Activated CD4-positive, CD25-positive, alpha-beta regulatory T cell treated with anti-CD3 and anti-CD28 coated beads, Interleukin-2, amount 50 U/mL, for 24 hours (primary cell): ENCODE results near the gene RNF115.
A peak's percentile ranks its signal among the peaks of the same experiment; 100 is the strongest.
"Not testable (repeated sequence)": the region's sequence is repeated elsewhere in the genome, so short reads cannot be mapped to it uniquely, and the experiment has no call there.

Source experiments
- ATAC-seq, 2 donors: fragments of 150-1000 bp; cut with Tn5 transposase; one replicate each; pipeline ENCODE4 v1.10.0; 2021; ENCODE audit warnings: mild to moderate bottlenecking in 1 of 2, moderate library complexity in 1 of 2

The RNF115 gene

DNA sequence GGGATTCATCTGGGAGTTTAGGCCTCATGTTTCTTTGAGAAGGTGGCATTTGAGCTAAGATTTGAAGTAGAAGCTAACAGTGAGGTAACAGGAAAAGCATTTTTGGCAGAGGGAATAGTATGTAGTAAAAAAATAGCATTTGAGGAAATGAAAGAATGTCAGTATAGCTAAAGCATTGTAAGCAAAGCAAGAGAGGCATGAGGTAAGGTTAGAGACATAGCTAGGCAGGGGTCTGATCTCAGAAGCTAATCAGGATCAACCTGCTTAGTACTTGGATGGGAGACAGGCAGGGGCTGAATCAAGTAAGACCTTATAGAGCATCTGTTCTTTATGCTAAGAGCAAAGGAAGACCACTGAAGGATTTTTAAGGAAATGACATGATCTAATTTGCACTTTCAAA is 4.1 kb upstream of the RNF115 start:
- ATAC-seq, result peak in 1 of 2 donors; percentile 8

DNA sequence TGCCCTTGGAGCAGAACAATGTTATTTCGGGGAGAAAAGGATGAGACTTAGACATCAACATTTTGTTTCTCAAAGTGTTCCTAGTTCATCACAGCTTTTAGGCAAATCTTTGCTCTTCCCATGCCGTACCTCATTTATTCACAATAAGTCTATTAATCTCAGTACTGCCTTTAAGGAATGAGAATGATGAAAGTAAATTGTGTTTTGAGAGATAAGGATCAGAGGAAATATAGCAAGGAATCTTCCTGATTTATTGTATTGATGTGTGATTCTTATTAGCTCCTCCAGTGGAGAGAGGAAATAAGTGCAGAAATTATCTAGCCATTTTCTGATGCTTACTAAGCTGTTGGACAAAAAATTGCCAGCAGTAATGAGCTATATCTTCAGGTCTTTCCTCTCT is 2.1 kb upstream of the RNF115 start:
- no peak for ATAC-seq

DNA sequence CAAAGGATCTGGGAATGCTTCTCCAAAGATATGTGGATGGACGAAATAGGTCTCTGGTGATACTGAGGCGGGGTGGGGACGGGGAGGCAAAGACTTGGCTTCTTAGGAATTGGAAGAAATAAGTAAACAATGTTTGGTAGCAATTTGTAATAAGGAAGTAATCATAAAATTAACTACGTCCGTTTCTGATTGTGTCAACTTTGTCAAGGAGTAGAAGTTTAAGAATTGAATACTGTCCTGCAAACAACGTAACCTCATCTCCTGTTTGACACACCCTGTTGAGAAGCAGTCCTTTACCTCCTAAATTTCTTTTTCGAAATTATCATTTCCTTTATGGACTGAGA is 576 bp upstream of the RNF115 start:
- no peak for ATAC-seq

DNA sequence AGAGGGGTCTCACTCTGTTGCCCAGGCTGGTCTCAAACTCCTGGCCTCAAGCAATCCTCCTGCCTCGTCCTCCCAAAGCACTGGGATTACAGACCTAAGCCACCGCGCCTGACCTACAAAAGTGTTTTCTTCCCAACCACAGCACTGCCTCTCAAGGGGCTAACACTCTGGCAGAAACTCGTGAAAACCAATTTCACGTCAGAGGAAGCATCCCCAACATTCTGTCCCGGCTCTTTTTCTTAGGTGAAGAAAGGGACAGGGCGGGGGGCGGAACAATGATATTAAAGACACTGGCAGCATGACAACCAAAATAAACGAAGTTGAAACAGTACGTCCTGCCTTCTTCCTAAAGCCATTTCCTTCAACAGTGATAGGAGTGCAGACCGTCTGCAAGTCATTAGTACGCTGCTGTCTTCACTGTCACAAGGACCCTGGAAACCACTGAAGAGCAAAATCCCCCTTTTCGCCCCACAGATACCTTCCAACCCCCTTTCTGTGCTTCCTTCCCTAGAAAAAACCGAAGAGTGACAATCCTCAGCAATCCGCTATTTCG is 1.0 kb downstream of the RNF115 start:
- ATAC-seq, result not testable (repeated sequence)

DNA sequence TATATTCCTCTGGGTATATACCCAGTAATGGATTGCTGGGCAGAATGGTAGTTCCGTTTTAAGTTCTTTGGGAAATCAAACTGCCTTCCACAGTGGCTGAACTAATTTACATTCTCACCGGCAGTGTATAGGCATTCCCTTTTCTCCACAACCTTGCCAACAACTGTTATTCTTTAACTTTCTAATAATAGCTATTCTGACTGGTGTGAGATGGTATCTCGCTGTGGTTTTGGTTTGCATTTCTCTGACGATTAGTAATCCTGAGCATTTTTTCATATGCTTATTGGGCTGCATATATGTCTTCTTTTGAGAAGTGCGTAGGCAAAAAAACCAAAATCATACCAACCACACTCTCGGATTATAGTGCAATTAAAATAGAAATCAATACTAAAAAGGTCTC is 5.8 kb downstream of the RNF115 start:
- ATAC-seq, result peak; percentile 57 to 62

DNA sequence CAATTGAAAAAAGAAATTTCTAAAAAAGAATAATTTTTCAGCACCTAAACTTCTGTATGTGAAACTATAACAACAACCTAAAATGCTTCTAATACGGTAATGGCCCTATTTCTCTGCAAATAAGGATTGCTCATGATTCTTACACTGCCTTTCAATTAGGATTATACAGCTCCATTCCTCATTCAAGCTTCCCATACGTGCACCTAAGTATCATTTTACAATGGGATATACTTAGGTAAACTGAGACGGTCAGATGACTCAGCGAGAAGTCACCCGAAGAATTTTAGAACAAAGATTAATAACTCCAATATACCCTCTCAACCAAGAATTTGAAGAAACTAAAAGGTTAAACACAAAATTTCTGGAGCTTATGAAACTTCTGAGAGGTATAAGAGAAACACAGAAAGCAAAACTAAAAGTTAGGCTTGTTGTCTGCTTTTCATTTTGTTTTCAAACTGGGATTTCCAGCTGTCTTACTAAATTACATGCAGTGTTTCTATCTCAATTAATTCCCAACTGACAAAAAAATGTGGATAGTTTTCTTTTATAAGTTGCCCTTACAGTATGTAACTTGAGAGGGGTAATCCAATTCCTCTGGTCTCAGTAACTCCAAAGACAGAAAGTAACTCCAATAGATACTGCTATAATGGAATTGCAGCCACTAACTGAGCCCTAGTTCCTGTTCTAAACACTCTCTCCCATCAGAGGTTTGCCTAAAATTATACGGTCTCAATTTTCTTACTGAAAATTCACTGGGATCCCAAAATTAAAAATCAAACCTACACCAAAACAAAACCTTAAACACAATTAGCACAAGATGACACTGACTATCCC is 10.7 kb downstream of the RNF115 start:
- ATAC-seq, result peak in 1 of 2 donors; percentile 31

DNA sequence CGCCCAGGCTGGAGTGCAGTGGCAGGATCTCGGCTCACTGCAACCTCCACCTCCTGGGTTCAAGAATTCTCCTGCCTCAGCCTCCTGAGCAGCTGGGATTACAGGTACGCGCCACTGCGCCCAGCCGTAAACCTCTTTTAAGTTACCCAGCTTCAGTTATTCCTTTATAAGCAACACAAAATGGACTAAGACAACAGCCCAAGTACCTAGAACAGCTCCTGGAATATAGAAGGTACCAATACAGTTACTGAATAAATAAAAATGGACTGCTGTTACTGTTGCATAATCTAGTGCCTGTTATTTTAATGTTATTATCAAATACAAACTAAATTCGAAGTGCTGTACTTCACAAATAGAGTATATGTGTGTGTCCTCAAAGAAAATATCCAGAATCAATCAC is 17.1 kb downstream of the RNF115 start:
- no peak for ATAC-seq

DNA sequence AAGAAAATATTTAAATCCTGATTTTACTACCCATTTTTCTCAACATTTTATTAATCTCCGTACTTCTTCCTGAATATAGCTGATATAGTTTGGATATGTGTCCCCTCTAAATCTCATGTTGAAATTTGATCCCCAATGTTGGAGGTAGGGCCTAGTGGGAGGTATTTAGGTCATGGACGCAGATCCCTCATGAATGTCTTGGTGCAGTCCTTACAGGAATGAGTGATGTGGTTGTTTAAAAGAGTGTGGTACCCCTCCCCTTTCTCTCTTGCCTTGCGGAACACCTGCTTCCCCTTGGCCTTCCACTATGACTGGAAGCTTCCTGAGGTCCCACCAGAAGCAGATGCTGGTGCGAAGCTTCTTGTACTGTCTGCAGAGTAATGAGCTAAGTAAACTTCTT is 17.5 kb downstream of the RNF115 start:
- ATAC-seq, result no peak

DNA sequence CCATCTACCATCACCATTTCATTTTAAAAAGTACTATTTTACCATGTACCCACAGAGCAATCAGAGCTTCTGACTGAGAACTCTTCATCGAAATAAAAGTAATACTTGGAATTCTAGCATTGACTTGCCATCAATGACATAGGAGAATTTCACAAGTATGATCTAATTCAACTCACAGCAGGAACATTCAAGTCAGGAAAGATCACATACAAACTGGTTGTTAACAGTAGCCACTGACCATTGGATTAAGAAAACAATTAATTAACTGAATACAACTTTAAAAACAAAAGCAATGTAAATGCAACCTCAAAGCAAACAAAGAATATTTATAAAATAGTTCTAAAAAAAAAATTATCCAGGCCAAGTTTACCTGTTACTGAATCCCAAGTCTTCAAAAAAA is 18.8 kb downstream of the RNF115 start:
- no peak for ATAC-seq

DNA sequence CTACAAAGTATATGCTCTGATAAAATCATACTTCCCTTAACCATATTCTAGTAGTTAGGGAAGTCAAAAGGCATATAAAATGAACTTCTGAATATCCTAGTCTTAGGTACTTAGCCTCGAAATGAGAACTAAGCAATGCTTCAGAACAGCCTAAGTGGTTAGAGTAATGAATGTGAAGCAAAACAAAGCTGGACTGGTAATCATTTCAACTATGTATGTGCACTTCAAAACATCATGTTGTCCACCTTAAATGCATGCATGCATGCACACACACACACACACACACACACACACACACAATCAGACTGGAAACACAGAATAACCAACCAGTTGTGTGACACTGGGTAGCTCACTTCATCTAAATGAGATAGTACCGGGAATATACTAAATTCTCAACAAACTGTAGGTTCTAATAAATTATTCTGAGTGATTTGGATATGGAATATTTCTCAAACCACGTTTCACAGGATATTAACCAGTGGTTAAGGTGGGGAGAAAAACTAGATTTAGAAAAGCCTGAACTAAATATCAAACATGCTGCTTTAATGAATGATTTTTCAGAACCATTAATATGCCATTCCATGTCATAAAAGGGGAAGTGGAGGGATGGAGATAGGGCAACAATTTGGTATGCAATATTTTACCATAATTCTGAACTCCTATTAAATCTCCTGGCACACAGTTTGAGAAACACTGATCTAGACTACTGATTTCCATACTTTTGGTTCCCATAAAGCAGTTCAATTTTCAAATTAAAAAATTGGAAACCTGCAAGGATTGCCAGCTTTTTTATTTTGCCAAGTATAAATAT is 19.5 kb downstream of the RNF115 start:
- ATAC-seq, result no peak

DNA sequence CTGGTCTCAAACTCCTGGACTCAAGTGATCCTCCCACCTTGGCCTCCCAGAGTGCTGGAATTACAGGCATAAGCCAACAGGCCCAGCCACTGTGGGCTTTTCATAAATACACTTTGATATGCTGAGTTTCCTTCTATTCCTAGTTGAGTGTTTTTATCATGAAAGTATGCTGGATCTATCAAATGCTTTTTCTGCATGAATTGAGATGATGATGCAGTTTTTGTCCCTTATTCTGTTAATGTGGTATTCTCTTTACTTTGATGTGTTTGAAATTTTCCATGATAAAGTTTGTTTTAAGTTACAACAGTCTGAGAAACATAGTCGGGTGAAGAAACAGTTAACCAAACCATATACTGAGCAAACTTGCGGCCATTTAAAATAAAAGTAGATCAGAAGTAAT is 24.1 kb downstream of the RNF115 start:
- ATAC-seq, result no peak

DNA sequence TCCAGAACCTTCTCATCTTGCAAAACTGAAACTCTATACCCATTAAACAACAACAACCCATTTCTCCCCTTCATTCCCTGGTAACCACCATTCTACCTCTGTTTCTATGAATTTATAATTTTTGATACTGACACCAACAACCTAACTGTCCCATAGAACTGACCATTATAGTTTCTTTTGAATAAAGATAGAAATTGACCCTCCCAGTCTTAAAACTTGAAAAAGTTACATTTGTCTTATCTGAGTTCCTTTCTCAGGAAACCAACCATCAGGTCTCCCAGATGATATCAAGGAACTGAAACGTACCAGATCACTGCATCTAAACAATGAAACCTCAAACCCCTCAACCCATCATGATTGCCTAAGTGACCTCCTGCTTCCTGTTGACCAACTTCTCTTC is 27.1 kb downstream of the RNF115 start:
- ATAC-seq, result no peak

DNA sequence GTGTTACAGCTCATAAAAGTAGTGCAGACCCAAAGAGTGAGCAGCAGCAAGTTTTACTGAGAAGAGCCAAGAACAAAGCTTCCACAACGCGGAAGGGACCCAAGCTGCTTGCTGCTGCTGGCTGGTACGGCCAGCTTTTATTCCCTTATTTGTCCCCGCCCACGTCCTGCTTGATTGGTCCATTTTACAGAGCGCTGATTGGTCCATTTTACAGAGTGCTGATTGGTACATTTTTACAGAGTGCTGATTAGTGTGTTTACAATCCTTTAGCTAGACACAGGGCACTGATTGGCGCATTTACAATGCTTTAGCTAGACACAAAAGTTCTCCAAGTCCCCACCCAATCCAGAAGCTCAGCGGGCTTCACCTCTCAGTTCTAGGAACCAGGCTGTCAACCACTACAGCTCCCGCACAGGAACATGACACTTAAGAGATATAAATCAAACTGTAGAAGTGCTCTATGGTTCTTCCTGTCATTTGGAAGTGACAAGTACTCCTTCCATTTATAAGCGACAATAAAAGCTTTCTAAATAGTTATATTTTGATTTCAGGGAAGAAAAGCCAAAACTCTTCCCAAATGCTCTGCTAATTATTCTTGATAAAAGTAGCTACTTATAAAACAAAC is 28.5 kb downstream of the RNF115 start:
- no peak for ATAC-seq

DNA sequence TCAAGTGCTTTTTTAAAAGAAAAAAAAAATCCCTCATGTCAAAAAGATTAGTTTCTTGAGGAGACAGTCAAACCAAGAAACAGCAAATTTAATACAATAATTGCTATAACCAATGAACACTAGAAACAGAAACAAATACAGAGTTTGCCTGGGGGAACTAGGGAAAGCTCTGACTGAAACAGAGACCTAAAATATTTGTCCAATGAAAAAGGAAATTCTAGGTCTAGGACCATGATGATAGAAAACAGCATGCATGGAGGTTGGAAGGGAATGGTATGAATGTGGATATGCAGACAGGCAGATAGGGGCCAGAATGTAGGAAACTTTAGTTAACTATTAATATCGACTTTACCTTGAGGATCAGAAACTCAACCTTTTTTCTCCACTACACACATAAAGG is 31.4 kb downstream of the RNF115 start:
- ATAC-seq, result no peak

DNA sequence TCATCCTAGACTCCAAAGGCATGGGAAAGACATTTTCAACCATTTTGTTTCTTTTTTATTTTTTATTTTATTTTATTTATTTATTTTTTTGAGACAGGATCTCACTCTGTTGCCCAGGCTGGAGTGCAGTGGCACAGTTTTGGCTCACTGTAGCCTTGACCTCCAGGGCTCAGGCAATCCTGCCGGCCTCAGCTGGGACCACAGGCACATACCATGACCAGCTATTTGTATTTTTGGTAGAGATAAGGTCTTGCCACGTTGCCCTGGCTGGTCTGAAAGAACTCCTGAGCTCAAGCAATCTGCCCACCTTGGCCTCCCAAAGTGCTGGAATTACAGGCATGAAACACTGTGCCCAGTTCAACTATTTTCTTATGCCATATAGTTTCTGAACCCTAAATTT is 32.0 kb downstream of the RNF115 start:
- ATAC-seq, result not testable (repeated sequence)

DNA sequence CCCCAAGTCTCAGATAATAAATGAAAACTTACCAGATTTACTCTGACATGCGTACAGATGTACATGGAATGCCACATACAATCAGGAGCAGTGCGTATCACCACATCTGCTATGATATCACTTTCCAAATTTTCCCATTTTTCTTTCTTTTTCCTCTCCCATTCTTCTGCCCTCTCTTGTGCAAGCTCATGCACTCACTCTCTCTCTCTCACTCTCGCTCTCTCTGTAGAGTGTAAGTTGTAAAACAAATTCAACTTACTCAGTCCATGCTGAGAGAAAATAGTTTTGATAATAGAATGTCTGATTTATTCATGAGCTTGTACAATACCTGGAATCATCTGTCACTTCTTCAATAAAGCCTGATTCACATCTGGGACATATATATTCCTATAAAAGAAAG is 35.3 kb downstream of the RNF115 start:
- ATAC-seq, result no peak

DNA sequence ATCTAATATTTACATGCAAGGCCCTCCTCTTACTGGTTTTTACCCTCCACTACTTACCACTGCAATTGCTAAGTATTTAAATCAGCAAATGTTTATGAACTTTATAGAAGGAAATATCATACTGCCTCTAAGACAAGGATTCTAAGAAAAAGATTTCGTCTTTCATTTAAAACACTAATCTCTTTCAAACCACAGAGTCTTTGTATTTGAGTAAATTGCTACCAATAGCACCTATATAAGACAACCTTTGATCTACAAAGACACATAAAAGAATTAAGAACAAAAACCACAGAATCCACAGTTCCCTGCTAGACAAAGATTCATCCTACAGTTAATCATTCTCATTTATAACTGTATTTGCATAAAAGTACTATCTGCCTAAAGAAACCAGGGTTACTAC is 37.6 kb downstream of the RNF115 start:
- ATAC-seq, result peak; percentile 87 to 91

DNA sequence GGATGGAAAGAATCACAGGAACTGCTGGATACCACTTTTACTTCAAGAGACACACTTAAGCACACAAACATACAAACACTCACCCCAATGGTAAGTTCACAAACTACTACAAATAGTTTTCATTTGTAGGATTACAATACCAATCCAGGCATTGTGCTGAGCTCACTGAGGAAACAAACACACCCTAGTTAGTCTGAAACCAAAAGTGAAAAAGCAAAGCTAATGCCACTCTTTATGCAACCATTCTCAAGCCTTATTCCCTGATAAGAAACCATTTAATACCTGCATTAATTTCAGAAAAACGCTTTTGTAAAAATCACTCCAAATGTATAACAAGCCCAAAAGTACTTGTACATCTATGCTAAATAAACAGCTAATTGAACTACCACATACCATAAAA is 38.3 kb downstream of the RNF115 start:
- ATAC-seq, result peak in 1 of 2 donors; percentile 36

DNA sequence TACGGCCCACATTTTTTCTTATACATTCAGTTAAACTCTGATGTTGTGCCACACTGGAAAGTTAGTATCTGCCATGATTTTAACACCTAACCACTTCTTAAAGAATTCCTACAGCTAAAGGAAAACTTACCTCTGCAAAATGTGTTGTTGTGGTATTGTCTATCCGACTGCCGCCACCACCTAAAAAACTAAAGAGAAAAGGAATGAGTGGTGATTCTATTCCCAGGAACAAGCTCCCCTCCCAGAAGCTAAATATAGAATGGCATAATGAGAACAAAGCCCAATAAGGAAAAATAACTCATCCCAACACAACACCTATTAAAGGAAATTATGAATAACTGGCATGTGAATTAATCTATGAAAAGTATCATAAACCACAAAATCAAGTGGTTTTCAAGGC is 39.5 kb downstream of the RNF115 start:
- no peak for ATAC-seq

DNA sequence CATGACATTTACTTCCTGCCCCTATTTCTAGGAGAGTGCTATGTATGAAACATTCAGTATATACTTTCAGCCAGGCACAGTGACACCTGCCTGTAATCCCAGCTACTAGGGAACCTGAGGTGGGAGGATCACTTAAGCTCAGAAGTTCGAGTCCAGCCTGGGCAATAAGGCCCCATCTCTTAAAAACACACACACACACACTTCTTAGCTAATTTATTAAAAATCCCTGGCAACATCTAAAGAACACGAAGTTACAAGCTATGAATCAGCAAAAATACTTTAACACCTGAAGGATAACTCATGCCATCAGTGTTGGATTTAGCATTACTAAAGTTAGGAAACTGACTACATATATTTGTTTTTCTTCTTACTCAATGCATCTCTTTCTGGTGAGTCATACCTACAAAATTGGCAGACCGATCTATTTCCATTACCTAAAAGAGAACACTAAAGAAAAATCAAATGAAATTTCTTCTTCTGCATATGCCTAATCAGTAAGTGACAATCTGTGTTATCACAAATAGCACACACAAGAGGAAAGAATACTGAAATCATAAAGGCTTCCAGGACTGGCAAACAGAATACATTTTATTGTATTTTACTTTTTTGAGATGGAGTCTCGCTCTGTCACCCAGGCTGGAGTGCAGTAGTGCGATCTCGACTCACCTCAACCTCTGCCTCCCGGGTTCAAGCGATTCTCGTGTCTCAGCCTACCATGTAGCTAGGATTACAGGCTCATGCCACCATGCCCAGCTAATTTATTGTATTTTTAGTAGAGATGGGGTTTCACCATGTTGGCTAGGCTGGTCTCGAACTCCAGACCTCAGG is 41.4 kb downstream of the RNF115 start:
- peak; percentile 27 to 29 for ATAC-seq

DNA sequence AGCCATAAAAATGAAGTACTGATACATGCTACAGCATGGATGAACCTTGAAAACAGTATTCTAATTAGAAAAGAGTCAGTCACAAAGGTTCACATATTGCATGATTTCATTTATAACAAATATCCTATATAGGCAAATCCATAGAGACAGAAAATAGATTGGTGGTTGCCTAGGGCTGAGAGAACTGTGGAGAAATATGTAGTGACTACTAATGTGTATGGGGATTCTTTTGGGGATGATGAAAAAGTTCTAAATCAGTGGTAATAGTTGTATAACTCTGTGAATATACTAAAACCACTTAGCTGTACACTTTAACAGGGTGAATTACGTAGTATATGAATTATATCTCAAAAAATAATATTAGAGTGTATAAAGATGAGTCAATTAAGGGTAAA is 45.8 kb downstream of the RNF115 start:
- no peak for ATAC-seq

DNA sequence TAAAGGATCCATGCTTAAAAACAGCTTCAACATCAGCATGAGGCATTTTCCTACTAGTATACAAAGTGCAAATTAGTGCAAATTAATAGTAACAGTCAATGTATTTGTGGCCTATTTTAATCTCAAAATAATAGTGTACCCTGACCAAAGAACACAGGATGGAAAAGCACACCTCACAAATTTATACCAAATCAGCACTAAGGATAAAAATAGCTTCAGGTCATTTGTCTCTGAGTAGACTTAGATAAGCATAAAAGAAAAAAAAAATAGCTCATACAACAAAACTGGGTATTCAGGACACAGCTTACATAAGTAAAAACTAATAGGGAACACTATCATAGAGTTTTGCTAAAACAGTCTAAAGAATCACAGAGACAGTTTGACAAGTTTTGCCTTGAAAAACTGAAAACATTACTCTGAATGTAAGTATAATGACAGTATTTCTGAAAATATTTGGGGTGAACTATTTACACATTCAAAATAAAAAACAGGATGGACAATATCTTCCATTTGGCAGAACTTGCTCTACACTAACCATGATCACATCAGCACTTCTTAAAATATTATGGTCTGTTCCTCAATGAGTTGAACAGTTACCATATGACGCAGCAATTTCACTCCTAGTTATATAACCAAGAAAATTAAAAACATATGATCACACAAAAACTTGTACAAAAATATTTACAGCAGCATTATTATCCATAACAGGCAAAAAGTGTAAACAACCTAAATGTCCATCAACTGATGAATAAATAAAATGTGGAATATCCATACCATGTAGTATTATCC is 46.3 kb downstream of the RNF115 start:
- no peak for ATAC-seq
